SH-SY5Y (cell line): Measurements from ENCODE around the gene INPP4B.

Experiments
- GATA2 ChIP-seq: IDR thresholded peaks from 2 replicates; pipeline ENCODE4 v1.6.1; 2011; ENCODE audit warnings: mild to moderate bottlenecking, low read depth, low read length
- GATA3 ChIP-seq: IDR thresholded peaks from 2 replicates; pipeline ENCODE4 v1.6.1; 2011; ENCODE audit warnings: low read depth, mild to moderate bottlenecking, low read length, moderate library complexity

DNA sequence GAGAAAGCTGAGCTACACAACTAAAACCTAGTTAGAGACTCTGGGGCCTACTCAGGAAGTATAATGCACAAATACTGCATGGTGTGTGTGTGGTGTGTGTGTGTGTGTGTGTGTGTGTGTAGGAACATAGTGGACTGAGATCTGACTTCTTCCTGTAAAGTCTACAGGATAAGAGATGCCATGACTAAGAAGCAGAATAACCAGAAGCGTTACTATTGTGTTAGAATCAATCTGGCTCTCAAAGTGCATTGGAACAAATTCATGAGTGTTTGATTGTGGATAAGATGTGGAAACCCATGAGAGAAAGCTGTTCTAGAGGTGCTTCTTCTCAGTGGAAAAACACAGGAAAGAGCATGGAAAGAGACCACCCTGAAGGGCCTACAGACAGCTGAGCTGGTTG, 302.1 kb downstream of the INPP4B start:
- no peak for TF ChIP-seq GATA2
- TF ChIP-seq GATA3, result no peak
